Fibroblast of the aortic adventitia (primary cell): ENCODE data around the gene CYP1A2. TPM values are rescaled to one million over a fixed set of nuclear protein-coding genes. Genes with fewer than 3 reads are reported as not detected.

Experiments used
- DNase-seq: peaks from one replicate; pipeline ENCODE4 v3.0.0-alpha.2; 2010; ENCODE audit warnings: low read depth
- H3K4me3 ChIP-seq: 2 replicates; pipeline ENCODE4 v1.5.1; 2011; ENCODE audit warnings: low read depth, mild to moderate bottlenecking, control low read depth, low read length, moderate library complexity
- CTCF ChIP-seq: IDR thresholded peaks from 2 replicates; pipeline ENCODE4 v1.5.1; 2011; ENCODE audit warnings: mild to moderate bottlenecking, low read length, control low read depth, inconsistent platforms; ENCODE audit not compliant: insufficient read depth
- total RNA-seq: library from RNA; depleted of rRNA; stranded (reverse); fragments of >200 nt; gene quantifications from 2 replicates; pipeline ENCODE4 v1.2.3, GENCODE V29; 2012; ENCODE audit warnings: low replicate concordance

The CYP1A2 gene
- total RNA-seq, 1 donor, result not detected

- H3K4me3 ChIP-seq, result no peak overlapping the region
- no peak for DNase-seq
- TF ChIP-seq CTCF, result no peak
Observed at GRCh38 chr15:74758736-74759135, 10.1 kb downstream of the CYP1A2 start.

- TF ChIP-seq CTCF, result no peak
- DNase-seq, result no peak
- no peak overlapping the region for H3K4me3 ChIP-seq
Observed at GRCh38 chr15:74762791-74763150, 14.1 kb downstream of the CYP1A2 start.

DNA sequence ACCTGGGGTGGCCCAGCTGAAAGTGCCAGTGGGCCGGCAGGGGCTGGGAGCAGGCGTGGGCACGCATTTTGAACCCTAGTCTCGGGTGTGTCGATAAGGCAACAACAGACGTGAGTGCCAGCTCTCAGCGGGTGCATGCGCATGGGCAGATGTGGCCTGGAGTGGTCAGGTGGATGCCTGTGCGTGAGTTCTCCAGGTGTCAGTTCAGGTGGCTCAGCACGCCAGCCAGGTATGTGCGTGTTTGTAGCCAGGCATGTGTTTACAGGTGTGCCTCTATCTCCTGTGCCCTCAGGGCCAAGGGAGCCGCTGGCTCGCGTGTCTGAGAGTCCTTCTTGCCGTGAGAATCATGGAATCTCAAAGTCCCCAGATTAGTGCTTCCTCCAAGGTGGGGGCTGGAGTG lies 14.8 kb downstream of the CYP1A2 start:
- no peak for TF ChIP-seq CTCF
- no peak for DNase-seq
- H3K4me3 ChIP-seq, result no peak overlapping the region

GRCh38 chr15:74767167-74768098 lies 18.8 kb downstream of the CYP1A2 start:
- TF ChIP-seq CTCF, result no peak
- no peak overlapping the region for H3K4me3 ChIP-seq
- no peak for DNase-seq

DNA sequence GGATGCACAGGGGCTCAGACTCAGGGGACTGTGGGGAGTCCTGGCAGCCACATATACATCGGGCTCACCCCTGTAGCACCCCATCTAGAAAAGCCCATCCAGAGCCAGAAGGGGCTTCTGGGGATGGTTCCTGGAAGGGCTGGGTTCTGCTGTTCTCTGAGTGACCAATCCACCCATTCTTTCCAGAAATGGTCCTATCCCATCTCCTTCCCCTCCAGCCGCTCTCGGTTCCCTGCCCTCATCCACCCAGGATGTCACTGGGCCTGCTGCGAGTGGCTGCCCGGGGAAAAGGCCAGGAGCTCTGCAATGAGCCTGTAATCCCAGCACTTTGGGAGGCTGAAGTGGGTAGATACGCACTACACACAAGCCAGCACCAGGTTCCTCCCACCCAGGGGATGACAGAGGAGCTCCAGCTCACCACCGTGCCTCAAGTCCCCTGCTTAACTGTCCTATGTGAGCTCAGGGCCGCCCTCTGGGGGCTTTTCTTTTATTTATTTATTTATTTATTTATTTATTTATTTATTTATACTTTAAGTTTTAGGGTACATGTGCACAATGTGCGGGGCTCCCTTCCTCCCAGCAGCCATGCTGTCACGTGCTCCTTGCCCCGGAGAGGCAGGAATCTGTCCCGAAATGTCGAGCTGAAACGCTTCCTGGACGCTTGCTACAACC lies 19.6 kb downstream of the CYP1A2 start:
- H3K4me3 ChIP-seq, result peak overlapping the region; percentile 40
- no peak for TF ChIP-seq CTCF
- DNase-seq, result no peak

- TF ChIP-seq CTCF, result peak; percentile 65
- H3K4me3 ChIP-seq, result peak overlapping the region; percentile 40
- DNase-seq, result peak; percentile 54
Observed at GRCh38 chr15:74768771-74769342, 20.2 kb downstream of the CYP1A2 start.
